ENCODE data around the gene RRP9. TPM values are rescaled to one million over a fixed set of nuclear protein-coding genes. Genes with fewer than 3 reads are reported as not detected.

The RRP9 gene
- polyA plus RNA-seq, 1 experiment: 10.8 TPM

GRCh38 chr3:51941463-51941797 lies 274 bp downstream of the RRP9 start:
- DNase-seq (ENCODE audit: low read depth, low spot score): no peak
- no peaks in the 10 kb centered on the region; the same call in 1 of the 2 replicates for H3K9me3 ChIP-seq (ENCODE audit: control insufficient read depth, insufficient read depth, low read length)
- TF ChIP-seq, protein P1, sequence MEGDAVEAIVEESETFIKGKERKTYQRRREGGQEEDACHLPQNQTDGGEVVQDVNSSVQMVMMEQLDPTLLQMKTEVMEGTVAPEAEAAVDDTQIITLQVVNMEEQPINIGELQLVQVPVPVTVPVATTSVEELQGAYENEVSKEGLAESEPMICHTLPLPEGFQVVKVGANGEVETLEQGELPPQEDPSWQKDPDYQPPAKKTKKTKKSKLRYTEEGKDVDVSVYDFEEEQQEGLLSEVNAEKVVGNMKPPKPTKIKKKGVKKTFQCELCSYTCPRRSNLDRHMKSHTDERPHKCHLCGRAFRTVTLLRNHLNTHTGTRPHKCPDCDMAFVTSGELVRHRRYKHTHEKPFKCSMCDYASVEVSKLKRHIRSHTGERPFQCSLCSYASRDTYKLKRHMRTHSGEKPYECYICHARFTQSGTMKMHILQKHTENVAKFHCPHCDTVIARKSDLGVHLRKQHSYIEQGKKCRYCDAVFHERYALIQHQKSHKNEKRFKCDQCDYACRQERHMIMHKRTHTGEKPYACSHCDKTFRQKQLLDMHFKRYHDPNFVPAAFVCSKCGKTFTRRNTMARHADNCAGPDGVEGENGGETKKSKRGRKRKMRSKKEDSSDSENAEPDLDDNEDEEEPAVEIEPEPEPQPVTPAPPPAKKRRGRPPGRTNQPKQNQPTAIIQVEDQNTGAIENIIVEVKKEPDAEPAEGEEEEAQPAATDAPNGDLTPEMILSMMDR (IDR thresholded peaks at IDR 0.05; ENCODE audit: low read depth, low read length): no peak
- CTCF ChIA-PET: interaction anchor here (0.5 to 2.5 kb wide), 18 partner anchors 11 to 544 kb away, joined by 3 to 37 read pairs (median 4); partner anchors contain the start of genes ABHD14A, ABHD14B, ACY1 and PCBP4
- no peaks in the 10 kb centered on the region for H3K27me3 ChIP-seq (ENCODE audit: control insufficient read depth, insufficient read depth, low read length)
- peak overlapping the region; percentile 88 for H3K4me3 ChIP-seq (ENCODE audit: low read depth, low read length)
- POLR2A ChIA-PET: interaction anchor here (0.6 to 2.2 kb wide), 5 partner anchors 26 to 556 kb away, joined by 3 to 20 read pairs (median 4); partner anchors contain the start of genes ABHD14B, ACY1, MANF and PCBP4
- H3K27ac ChIP-seq (ENCODE audit: low read depth, low read length): peak overlapping the region; percentile 31

DNA sequence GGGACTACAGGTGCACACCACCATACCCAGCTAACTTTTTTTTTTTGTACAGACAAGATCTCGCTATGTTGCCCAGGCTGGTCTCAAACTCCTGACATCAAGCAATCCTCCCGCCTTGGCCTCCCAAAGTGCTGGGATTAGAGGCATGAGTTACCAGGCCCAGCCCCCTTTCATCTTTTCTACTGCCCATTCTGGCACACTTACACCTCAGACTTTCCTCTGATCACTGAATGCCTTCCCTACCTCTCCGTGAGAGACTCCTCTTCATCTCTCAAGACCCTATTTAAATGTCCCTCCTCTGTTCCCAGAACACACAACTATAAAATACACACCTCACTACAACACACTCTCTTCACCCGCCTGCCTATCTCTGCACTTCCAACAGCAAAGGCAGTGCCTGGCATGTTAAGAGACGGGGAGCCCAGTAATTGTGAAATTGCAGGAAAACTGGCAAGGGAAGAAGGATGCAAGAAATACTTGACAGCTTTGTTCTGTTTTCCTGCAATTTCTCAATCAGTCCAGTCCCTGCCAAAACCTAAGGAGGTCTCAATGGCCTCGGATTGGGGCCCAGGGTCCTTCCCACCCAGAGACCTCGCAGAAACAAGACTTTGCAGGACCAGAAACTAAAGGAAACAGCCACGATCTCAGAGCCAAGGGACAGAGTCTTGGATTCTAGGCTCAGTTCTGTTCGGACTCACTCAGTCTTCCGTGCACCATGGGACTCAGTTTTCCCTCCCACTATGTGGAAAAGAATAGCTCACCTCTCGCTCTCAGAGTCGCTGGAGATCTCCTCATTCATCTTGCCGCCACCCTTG lies 849 bp downstream of the RRP9 start:
- Histone ChIP-seq H3K27me3 (ENCODE audit: control insufficient read depth, insufficient read depth, low read length) (no peaks in the 10 kb centered on the region), H3K4me3 (ENCODE audit: low read depth, low read length) (peak overlapping the region; percentile 88), H3K9me3 (ENCODE audit: control insufficient read depth, insufficient read depth, low read length) (no peaks in the 10 kb centered on the region; the same call in 1 of the 2 replicates), H3K27ac (ENCODE audit: low read depth, low read length) (peak overlapping the region; percentile 31)
- ChIA-PET POLR2A (interaction anchor here (0.6 to 2.2 kb wide), 4 partner anchors 33 to 555 kb away, joined by 3 to 20 read pairs (median 5); partner anchors contain the start of genes ABHD14B, ACY1, MANF and RPL29), CTCF (interaction anchor here (0.5 to 2.5 kb wide), 19 partner anchors 10 to 1400 kb away, joined by 3 to 37 read pairs (median 4); partner anchors contain the start of genes ABHD14A, ABHD14B, ACY1 and PCBP4)
- TF ChIP-seq, protein P1 (IDR thresholded peaks at IDR 0.05; ENCODE audit: low read depth, low read length): no peak
- DNase-seq (ENCODE audit: low read depth, low spot score): no peak

DNA sequence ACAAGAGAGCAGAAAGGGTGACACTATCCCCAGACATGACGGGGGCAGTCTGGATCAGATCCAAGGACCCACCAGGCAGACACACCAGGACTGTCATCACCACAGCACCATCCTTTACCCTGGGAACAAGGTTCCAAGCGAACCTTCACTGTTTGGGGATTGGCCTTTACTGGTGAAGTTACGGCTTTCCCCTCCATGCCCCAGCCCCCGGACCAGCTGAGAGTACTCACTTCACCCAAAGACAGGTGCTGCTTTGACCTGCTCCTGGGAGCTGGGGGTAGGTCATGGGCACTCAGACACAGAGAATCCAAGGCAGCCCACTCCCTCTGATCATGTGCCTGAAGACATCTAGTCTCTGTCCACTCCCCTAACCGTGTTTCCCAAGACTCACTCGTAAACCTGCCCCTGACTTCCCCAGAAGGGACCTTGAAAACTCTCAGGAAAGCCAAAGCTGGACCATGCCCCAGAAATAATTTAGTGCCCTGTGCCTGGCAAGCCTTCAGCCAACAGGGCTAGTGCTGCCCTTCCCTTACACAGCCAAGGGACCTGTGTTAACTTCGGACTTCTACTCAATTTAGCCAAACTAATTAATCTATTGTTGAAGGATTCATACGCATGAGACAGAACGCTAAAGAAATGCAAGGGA lies 2.8 kb downstream of the RRP9 start:
- CTCF ChIA-PET: no interaction called here
- no peak for DNase-seq (ENCODE audit: low read depth, low spot score)
- no peak overlapping the region for H3K27ac ChIP-seq (ENCODE audit: low read depth, low read length)
- no peaks in the 10 kb centered on the region; the same call in 1 of the 2 replicates for H3K9me3 ChIP-seq (ENCODE audit: control insufficient read depth, insufficient read depth, low read length)
- POLR2A ChIA-PET: no interaction called here
- TF ChIP-seq, protein P1 (IDR thresholded peaks at IDR 0.05; ENCODE audit: low read depth, low read length): no peak
- H3K27me3 ChIP-seq (ENCODE audit: control insufficient read depth, insufficient read depth, low read length): no peaks in the 10 kb centered on the region
- no peak overlapping the region for H3K4me3 ChIP-seq (ENCODE audit: low read depth, low read length)

DNA sequence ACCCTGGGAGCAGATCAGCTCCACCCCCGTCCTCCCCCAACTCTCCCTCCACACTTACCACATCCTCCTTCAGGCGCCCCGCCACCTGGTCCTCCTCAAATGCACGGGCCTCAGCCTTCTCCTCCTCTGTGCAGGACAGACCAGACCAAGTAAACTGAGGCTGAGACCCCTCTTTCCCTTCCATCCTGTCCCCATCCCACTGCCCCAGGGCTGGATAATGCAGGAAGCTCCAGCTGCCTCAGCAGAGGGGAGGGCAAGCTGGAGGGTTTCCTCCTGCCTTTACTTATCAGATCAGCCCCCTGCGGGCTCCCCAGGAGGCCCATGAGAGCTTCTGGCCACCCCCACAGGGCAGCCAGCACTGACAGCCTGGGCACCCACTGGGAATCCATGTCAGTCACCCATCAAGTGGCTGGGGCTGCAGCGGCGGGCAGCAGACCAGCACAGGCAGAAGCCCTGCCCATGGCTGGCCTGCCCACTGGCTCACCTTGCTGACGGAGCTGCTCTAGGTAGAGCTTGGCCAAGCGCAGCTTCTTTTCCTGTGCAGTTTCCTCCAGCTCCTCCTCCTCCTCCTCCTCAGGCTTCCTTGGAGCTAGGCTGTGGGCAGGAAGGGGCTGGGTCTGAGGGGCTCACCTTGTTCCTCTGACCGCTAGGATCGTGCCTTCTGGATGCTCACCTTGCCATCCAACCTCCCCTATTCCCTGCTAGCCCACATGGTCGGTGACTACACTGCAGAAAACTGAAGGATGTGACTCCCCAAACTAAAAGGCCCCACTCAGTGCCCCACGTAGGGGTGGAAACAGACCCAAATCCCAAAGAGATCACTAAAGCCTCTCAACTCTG lies 3.9 kb downstream of the RRP9 start:
- DNase-seq (ENCODE audit: low read depth, low spot score): no peak

More for the DNA sequence above, 3.9 kb downstream of the RRP9 start:
- TF ChIP-seq, protein P1 (IDR thresholded peaks at IDR 0.05; ENCODE audit: low read depth, low read length): no peak
- ChIA-PET POLR2A (no interaction called here), CTCF (no interaction called here)
- H3K4me3 ChIP-seq (ENCODE audit: low read depth, low read length): no peak overlapping the region
- no peaks in the 10 kb centered on the region for H3K27me3 ChIP-seq (ENCODE audit: control insufficient read depth, insufficient read depth, low read length)
- H3K9me3 ChIP-seq (ENCODE audit: control insufficient read depth, insufficient read depth, low read length): no peaks in the 10 kb centered on the region; the same call in 1 of the 2 replicates
- no peak overlapping the region for H3K27ac ChIP-seq (ENCODE audit: low read depth, low read length)
